Upper lobe of left lung (tissue), 6 donors: ENCODE results near the gene MS4A18. TPM values are rescaled to one million over a fixed set of nuclear protein-coding genes. Genes with fewer than 3 reads are reported as not detected.

Source experiments
- ATAC-seq, 2 donors: fragments of 200-7000 bp; cut with Tn5 transposase; one replicate each; pipeline ENCODE4 v1.9.1; 2022; ENCODE audit warnings: mild to moderate bottlenecking in 2 of 2, moderate library complexity in 2 of 2; ENCODE audit not compliant: low FRiP score in 2 of 2
- DNase-seq, 2 donors: peaks; one replicate each; pipeline ENCODE4 v3.0.0-alpha.2; 2019 to 2020
- H3K27ac ChIP-seq, 4 donors: fragments of 200-600 bp; sonication (generic); one replicate each; pipeline ENCODE4 v1.5.1; 2016 to 2019
- H3K27me3 ChIP-seq, 4 donors: fragments of 200-600 bp; sonication (generic); one replicate each; pipeline ENCODE4 v1.5.1; 2017 to 2019
- H3K36me3 ChIP-seq, 4 donors: fragments of 200-600 bp; sonication (generic); one replicate each; pipeline ENCODE4 v1.5.1; 2016 to 2019
- H3K4me1 ChIP-seq, 4 donors: fragments of 200-600 bp; sonication (generic); one replicate each; pipeline ENCODE4 v1.5.1; 2018 to 2019
- H3K4me3 ChIP-seq, 4 donors: fragments of 200-600 bp; sonication (generic); one replicate each; pipeline ENCODE4 v1.5.1; 2017 to 2019; ENCODE audit warnings: mild to moderate bottlenecking in 2 of 4, moderate library complexity in 1 of 4
- H3K9me3 ChIP-seq, 4 donors: fragments of 200-600 bp; sonication (generic); one replicate each; pipeline ENCODE4 v1.5.1; 2018 to 2019
- EP300 ChIP-seq, 4 donors: sonication (generic); formaldehyde crosslinking; IDR thresholded peaks; one replicate each; pipeline ENCODE4 v1.5.1; 2017; ENCODE audit warnings: antibody characterized with exemption in 4 of 4, control low read depth in 2 of 4
- POLR2A ChIP-seq, 4 donors: fragments of 450-650 bp; IDR thresholded peaks; one replicate each; pipeline ENCODE4 v1.5.1; 2016 to 2017; ENCODE audit warnings: antibody characterized with exemption in 4 of 4, mild to moderate bottlenecking in 2 of 4
- POLR2AphosphoS5 ChIP-seq, 2 donors: sonication (generic); formaldehyde crosslinking; IDR thresholded peaks; one replicate each; pipeline ENCODE4 v1.5.1; 2017; ENCODE audit warnings: antibody characterized with exemption in 2 of 2
- WGBS, 2 donors: methylation state at CpG; one replicate each; pipeline ENCODE4 v1.1.5; 2017 to 2018; 5-methylcytosine and 5-hydroxymethylcytosine counted together
- total RNA-seq, 6 donors: library from RNA; depleted of rRNA in 4 of 6; stranded (reverse); fragments of >200 nt in 4 of 6; gene quantifications; one replicate each; pipeline versions ENCODE4 v1.1.0 to v1.2.1, GENCODE V29; 2016 to 2021
- TF ChIP-seq, protein P1 (sequence below), 6 experiments: fragments of 450-650 bp in 4 of 6; fragments of 200-600 bp in 2 of 6; sonication (generic) in 2 of 6; IDR thresholded peaks; one replicate each; pipeline ENCODE4 v1.5.1; 2016 to 2019; ENCODE audit warnings: antibody characterized with exemption in 6 of 6
- donor health status: DM: no; HTN: no; CAD: no; lungs with moderate emphysema.
- donor health status: DM: no; HTN: yes; CAD: no; lungs with severe emphysema.

The MS4A18 gene
- total RNA-seq, 6 donors from 2014 or later, result not detected

DNA sequence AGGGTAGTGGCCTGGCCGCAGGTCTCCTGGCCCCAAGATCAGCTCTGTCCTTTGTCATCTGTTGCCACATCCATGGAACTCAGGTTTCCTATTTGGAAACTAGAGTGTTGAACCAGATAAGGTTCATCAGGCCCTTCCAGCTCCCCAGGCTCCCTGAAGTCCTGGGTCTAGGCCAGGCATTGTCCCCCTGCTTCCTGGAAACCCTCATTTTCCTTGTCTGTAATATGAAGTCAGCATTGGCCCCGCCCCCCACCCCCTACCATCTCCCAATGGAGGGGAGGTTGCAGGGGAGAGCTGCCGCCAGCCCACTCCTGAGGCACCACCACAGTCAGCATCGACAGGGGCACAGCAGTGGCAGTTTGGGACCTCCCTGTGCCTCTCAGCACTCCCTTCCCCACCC is 51.6 kb downstream of the MS4A18 start:
- H3K36me3 ChIP-seq, result no peaks in the 10 kb centered on the region
- H3K27me3 ChIP-seq, result no peaks in the 10 kb centered on the region
- H3K9me3 ChIP-seq, result no peaks in the 10 kb centered on the region
- peaks cover 0 to 13% (median 6%) of the 10 kb centered on the region in 4 donors for H3K4me1 ChIP-seq
- DNase-seq, result no peak
- peak overlapping the region in 2 of 4 donors; percentile 6 to 20 for H3K27ac ChIP-seq
- WGBS, 2 donors, result 90% methylated on average over 3 of the region's 4 CpGs; no CpG with 5 or more reads in 1 of the 2 donors
- ATAC-seq, result no peak
- TF ChIP-seq POLR2A (IDR thresholded peaks at IDR 0.05), result no peak
- TF ChIP-seq EP300 (IDR thresholded peaks at IDR 0.05), result no peak
- no peak for TF ChIP-seq POLR2AphosphoS5 (IDR thresholded peaks at IDR 0.05)
- TF ChIP-seq, protein P1, sequence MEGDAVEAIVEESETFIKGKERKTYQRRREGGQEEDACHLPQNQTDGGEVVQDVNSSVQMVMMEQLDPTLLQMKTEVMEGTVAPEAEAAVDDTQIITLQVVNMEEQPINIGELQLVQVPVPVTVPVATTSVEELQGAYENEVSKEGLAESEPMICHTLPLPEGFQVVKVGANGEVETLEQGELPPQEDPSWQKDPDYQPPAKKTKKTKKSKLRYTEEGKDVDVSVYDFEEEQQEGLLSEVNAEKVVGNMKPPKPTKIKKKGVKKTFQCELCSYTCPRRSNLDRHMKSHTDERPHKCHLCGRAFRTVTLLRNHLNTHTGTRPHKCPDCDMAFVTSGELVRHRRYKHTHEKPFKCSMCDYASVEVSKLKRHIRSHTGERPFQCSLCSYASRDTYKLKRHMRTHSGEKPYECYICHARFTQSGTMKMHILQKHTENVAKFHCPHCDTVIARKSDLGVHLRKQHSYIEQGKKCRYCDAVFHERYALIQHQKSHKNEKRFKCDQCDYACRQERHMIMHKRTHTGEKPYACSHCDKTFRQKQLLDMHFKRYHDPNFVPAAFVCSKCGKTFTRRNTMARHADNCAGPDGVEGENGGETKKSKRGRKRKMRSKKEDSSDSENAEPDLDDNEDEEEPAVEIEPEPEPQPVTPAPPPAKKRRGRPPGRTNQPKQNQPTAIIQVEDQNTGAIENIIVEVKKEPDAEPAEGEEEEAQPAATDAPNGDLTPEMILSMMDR (IDR thresholded peaks at IDR 0.05), result no peak
- no peak overlapping the region for H3K4me3 ChIP-seq

DNA sequence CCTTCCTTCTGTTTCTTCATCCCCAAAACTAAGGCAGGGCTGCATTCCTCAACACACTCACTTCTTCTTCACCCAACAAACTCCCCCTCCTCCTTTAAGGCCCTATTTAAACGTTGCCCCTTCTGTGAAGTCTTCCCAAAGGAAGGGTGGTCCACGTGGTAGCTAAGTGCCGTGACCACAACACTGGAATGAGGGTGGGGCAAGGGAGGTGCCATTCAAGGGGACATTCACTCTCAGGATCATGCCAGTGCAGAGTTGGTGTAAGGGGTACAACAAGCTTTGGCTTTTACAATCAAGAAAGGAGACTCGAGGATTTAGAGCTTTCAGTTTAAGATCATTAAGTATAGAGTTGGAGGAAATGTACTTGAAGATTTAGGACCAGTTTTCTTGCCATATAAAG is 52.6 kb downstream of the MS4A18 start:
- Histone ChIP-seq H3K4me1 (peaks cover 0 to 13% (median 6%) of the 10 kb centered on the region in 4 donors), H3K36me3 (no peaks in the 10 kb centered on the region), H3K27me3 (no peaks in the 10 kb centered on the region), H3K27ac (no peak overlapping the region), H3K9me3 (no peaks in the 10 kb centered on the region), H3K4me3 (no peak overlapping the region)
- ATAC-seq (no peak), DNase-seq (no peak)
- TF ChIP-seq EP300 (IDR thresholded peaks at IDR 0.05) (no peak), POLR2A (IDR thresholded peaks at IDR 0.05) (no peak), POLR2AphosphoS5 (IDR thresholded peaks at IDR 0.05) (no peak)
- TF ChIP-seq, protein P1 (IDR thresholded peaks at IDR 0.05), result no peak
- WGBS, 2 donors, result 31 to 56% methylated on average over 4 of the region's 4 CpGs

DNA sequence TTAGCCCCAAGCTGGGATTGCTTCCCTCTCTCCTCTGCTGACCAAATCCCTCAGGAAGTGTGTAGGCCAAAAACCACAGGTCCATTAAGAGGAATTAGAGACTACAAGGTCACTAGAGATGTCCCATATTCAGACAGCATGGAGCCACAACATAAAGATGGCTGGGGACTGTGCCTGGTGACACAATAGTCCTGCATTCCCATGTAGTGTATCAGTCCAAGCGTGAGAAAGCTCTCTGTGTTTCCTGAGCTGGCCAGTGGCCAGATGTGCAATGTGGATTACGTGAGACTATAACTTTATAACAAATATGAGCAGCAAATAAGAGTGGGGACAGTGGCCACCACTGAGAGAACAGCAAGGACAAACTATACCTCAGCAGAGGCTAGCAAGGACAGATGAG is 53.1 kb downstream of the MS4A18 start:
- 28 to 29% methylated on average over 2 of the region's 2 CpGs for WGBS, 2 donors
- TF ChIP-seq, protein P1 (IDR thresholded peaks at IDR 0.05), result no peak
- DNase-seq (no peak), ATAC-seq (no peak)
- no peaks in the 10 kb centered on the region for H3K9me3 ChIP-seq
- H3K4me1 ChIP-seq, result peaks cover 0 to 13% (median 6%) of the 10 kb centered on the region in 4 donors
- H3K4me3 ChIP-seq, result no peak overlapping the region
- H3K36me3 ChIP-seq, result no peaks in the 10 kb centered on the region
- H3K27ac ChIP-seq, result no peak overlapping the region
- H3K27me3 ChIP-seq, result no peaks in the 10 kb centered on the region

DNA sequence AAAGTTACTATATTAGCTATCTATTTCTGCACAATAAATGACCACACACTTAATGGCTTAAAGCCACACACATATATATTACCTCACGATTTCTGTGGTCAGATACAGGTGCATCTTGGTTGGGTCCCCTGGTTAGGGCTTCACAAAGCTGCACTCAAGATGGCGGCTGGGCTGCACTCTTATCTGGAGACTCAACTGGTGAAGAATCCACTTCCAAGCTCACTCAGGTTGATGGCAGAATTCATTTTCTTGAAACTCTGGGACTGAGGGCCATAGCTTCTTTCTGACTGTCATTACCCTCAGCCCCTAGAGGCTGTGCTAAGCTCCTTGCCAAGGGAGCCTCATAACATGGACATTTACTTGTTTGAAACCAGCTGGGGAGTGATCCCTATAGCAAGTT is 55.5 kb downstream of the MS4A18 start:
- peaks cover 0 to 12% (median 5%) of the 10 kb centered on the region in 4 donors for H3K4me1 ChIP-seq
- no peaks in the 10 kb centered on the region for H3K9me3 ChIP-seq
- TF ChIP-seq POLR2A (IDR thresholded peaks at IDR 0.05), result no peak
- TF ChIP-seq, protein P1 (IDR thresholded peaks at IDR 0.05), result no peak
- H3K36me3 ChIP-seq, result no peaks in the 10 kb centered on the region
- no peak overlapping the region for H3K27ac ChIP-seq
- ATAC-seq (no peak), DNase-seq (no peak)
- no peak overlapping the region for H3K4me3 ChIP-seq
- WGBS, 2 donors, result 95 to 100% methylated on average over 2 of the region's 2 CpGs
- H3K27me3 ChIP-seq, result no peaks in the 10 kb centered on the region

DNA sequence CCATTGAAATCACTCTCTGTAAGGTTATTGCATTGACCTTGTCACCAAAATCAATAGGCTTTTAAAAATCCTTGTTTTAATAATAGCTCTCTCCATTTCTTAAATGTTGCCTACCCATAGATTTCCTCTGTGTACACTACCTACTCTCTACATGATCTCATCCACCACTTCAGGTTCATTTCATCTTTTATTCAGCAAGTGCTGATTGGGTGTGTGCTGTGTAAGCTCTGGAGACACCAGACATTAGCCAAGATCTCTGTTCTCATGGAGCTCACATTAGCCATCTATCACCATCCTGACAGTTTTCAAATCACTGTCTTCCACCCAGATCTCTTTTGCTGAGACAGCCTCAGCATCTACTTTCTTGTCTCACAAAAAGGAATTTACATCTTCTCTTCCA is 56.3 kb downstream of the MS4A18 start:
- Histone ChIP-seq H3K27me3 (no peaks in the 10 kb centered on the region), H3K4me3 (no peak overlapping the region), H3K36me3 (no peaks in the 10 kb centered on the region), H3K27ac (no peak overlapping the region), H3K4me1 (peaks cover 0 to 5% (median 0%) of the 10 kb centered on the region in 4 donors), H3K9me3 (no peaks in the 10 kb centered on the region)
- TF ChIP-seq EP300 (IDR thresholded peaks at IDR 0.05), result no peak
- TF ChIP-seq, protein P1 (IDR thresholded peaks at IDR 0.05), result no peak
- no peak for TF ChIP-seq POLR2AphosphoS5 (IDR thresholded peaks at IDR 0.05)
- no peak for TF ChIP-seq POLR2A (IDR thresholded peaks at IDR 0.05)
- ATAC-seq (no peak), DNase-seq (no peak)
